GM06990 (cell line): ENCODE measurements around the gene COL23A1.
"Not testable (repeated sequence)": the region's sequence is repeated elsewhere in the genome, so short reads cannot be mapped to it uniquely, and the experiment has no call there.

ENCODE experiments used
- DNase-seq: peaks from one replicate; pipeline ENCODE4 v3.0.0-alpha.2; 2011; ENCODE audit not compliant: insufficient read length; ENCODE audit errors: extremely low read depth
- H3K27me3 ChIP-seq: replicated peaks from 2 replicates; pipeline ENCODE4 v1.6.0; 2011; ENCODE audit warnings: low read length; ENCODE audit not compliant: control insufficient read depth, insufficient read depth
- H3K36me3 ChIP-seq: 2 replicates; pipeline ENCODE4 v1.5.1; 2011; ENCODE audit warnings: low read length; ENCODE audit not compliant: control insufficient read depth, insufficient read depth
- H3K4me3 ChIP-seq: replicated peaks from 2 replicates; pipeline ENCODE4 v1.5.1; 2011; ENCODE audit warnings: low read depth, mild to moderate bottlenecking, control low read depth, low read length
- CTCF ChIP-seq: IDR thresholded peaks from 2 replicates; pipeline ENCODE4 v1.5.1; 2011; ENCODE audit warnings: low read length, control low read depth, mild to moderate bottlenecking, inconsistent platforms; ENCODE audit not compliant: insufficient read depth, poor library complexity, severe bottlenecking

Gene COL23A1

GRCh38 chr5:178373711-178374110, 216.5 kb downstream of the COL23A1 start:
- Histone ChIP-seq H3K4me3 (no peak overlapping the region), H3K27me3 (no peaks in the 10 kb centered on the region), H3K36me3 (no peaks in the 10 kb centered on the region)
- no peak for DNase-seq
- TF ChIP-seq CTCF: no peak

- no peak overlapping the region for H3K4me3 ChIP-seq
- no peaks in the 10 kb centered on the region for H3K36me3 ChIP-seq
- TF ChIP-seq CTCF: no peak
- DNase-seq: no peak
- H3K27me3 ChIP-seq: no peaks in the 10 kb centered on the region
These were observed 218.0 kb downstream of the COL23A1 start for GRCh38 chr5:178372142-178372571.

- no peaks in the 10 kb centered on the region for H3K27me3 ChIP-seq
- TF ChIP-seq CTCF: no peak
- DNase-seq: no peak
- H3K4me3 ChIP-seq: no peak overlapping the region
- no peaks in the 10 kb centered on the region for H3K36me3 ChIP-seq
These were observed 218.7 kb downstream of the COL23A1 start for GRCh38 chr5:178371362-178372111.

GRCh38 chr5:178370102-178370501, 220.1 kb downstream of the COL23A1 start:
- Histone ChIP-seq H3K36me3 (no peaks in the 10 kb centered on the region), H3K4me3 (no peak overlapping the region), H3K27me3 (no peaks in the 10 kb centered on the region; the same call in 1 of the 2 replicates)
- no peak for DNase-seq
- TF ChIP-seq CTCF: no peak

- H3K36me3 ChIP-seq, DNase-seq, H3K27me3 ChIP-seq, H3K4me3 ChIP-seq: not testable (repeated sequence)
These were observed 220.7 kb downstream of the COL23A1 start for GRCh38 chr5:178369469-178369868.

GRCh38 chr5:178368716-178369300, 221.4 kb downstream of the COL23A1 start:
- TF ChIP-seq CTCF: no peak
- Histone ChIP-seq H3K27me3 (no peaks in the 10 kb centered on the region; the same call in 1 of the 2 replicates), H3K4me3 (no peak overlapping the region), H3K36me3 (no peaks in the 10 kb centered on the region)
- no peak for DNase-seq
